Measurements from ENCODE around the gene C1orf21.

DNA sequence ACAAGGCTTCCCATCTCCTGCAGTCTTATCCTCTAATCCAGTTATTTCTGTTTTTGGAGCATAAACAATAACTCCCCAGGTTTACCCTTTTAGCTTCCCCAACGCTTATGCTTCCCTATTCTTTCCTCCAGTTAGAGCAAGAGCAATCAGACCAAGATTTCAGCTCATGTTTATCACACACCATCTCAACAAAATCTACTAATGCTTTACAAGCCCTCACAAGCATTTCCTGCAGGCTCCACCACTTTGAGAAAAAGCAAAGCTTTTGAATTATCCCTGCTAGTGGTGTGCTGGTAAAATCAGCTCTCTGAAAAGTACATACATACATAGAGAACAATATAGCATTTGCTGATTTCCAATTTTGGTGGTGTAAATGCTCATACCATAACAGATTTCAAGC lies 275.0 kb downstream of the C1orf21 start:
- no peak for TF ChIP-seq CTCF (IDR thresholded peaks at IDR 0.05)
- no peak for TF ChIP-seq EZH2 (IDR thresholded peaks at IDR 0.05; ENCODE audit: borderline replicate concordance, insufficient read depth, low read depth, low read length, poor library complexity, severe bottlenecking)
